Mammary epithelial cell (primary cell): ENCODE results near the gene CFAP221.

Experiments
- EZH2 ChIP-seq: IDR thresholded peaks from 2 replicates; pipeline ENCODE4 v1.6.1; 2012; ENCODE audit warnings: low read length, inconsistent platforms, borderline replicate concordance
- TF ChIP-seq, protein P1 (sequence below), 2 donors: IDR thresholded peaks in 1 of 2; conservative IDR thresholded peaks in 1 of 2; 2 replicates each; pipeline ENCODE4 v1.5.1; 2011 to 2012; ENCODE audit warnings: inconsistent platforms in 2 of 2, low read length in 2 of 2, mild to moderate bottlenecking in 2 of 2, control low read depth in 1 of 2, low read depth in 1 of 2; ENCODE audit not compliant: insufficient read depth in 1 of 2; ENCODE audit errors: extremely low read depth in 1 of 2

DNA sequence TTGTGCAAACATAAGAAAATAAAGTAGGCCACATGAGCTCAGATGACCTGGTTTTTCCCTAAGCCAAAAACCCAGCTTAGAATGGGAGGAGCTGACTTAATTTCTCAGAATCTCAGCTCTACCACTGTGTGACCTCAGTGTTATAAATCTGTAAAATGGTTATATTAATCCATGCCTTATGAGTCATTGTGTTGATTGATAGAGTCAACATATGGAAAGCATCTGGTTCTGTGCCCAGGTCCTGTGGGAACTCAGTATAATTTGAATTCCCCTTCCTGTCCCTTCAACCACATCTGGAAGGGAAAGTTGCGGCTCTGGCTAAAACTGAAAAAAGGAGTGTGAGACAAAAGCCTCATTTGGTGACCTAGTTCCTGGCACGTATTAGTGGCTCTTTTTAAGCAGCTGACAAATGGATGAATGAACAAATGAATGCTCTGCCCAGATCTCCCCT lies 160.4 kb downstream of the CFAP221 start:
- no peak for TF ChIP-seq EZH2
- TF ChIP-seq, protein P1, sequence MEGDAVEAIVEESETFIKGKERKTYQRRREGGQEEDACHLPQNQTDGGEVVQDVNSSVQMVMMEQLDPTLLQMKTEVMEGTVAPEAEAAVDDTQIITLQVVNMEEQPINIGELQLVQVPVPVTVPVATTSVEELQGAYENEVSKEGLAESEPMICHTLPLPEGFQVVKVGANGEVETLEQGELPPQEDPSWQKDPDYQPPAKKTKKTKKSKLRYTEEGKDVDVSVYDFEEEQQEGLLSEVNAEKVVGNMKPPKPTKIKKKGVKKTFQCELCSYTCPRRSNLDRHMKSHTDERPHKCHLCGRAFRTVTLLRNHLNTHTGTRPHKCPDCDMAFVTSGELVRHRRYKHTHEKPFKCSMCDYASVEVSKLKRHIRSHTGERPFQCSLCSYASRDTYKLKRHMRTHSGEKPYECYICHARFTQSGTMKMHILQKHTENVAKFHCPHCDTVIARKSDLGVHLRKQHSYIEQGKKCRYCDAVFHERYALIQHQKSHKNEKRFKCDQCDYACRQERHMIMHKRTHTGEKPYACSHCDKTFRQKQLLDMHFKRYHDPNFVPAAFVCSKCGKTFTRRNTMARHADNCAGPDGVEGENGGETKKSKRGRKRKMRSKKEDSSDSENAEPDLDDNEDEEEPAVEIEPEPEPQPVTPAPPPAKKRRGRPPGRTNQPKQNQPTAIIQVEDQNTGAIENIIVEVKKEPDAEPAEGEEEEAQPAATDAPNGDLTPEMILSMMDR (conservative IDR thresholded peaks at IDR 0.05 in 1 of 2, IDR thresholded peaks at IDR 0.05 in 1 of 2; ENCODE audit: extremely low read depth in 1 of 2, insufficient read depth in 1 of 2, low read depth in 1 of 2, low read length in 2 of 2), result no peak
